Activated naive CD8-positive, alpha-beta T cell treated with anti-CD3 and anti-CD28 coated beads for 36 hours (primary cell): ENCODE measurements around the gene JRKL. TPM values are rescaled to one million over a fixed set of nuclear protein-coding genes. Genes with fewer than 3 reads are reported as not detected.
"Not testable (repeated sequence)": the region's sequence is repeated elsewhere in the genome, so short reads cannot be mapped to it uniquely, and the experiment has no call there.

Source experiments
- DNase-seq: peaks from one replicate; pipeline ENCODE4 v3.0.0; 2021
- H3K27ac Mint-ChIP-seq: one replicate; pipeline ENCODE4 v1.8.0; 2022; ENCODE audit warnings: mild to moderate bottlenecking, moderate library complexity, mixed read lengths
- H3K27me3 Mint-ChIP-seq: one replicate; pipeline ENCODE4 v1.8.0; 2022; ENCODE audit warnings: mild to moderate bottlenecking, mixed read lengths
- H3K36me3 Mint-ChIP-seq: one replicate; pipeline ENCODE4 v1.8.0; 2021; ENCODE audit warnings: mild to moderate bottlenecking, mixed read lengths
- H3K4me1 Mint-ChIP-seq: one replicate; pipeline ENCODE4 v1.8.0; 2021; ENCODE audit warnings: mixed read lengths
- H3K4me3 Mint-ChIP-seq: one replicate; pipeline ENCODE4 v1.8.0; 2022; ENCODE audit warnings: mild to moderate bottlenecking, moderate library complexity, mixed read lengths
- H3K9me3 Mint-ChIP-seq: one replicate; pipeline ENCODE4 v1.8.0; 2022; ENCODE audit warnings: mixed read lengths
- total RNA-seq, 2 experiments: library from RNA; stranded (reverse); gene quantifications; one replicate each; pipeline ENCODE4 v1.2.3, GENCODE V29; 2021

JRKL gene
- total RNA-seq, 2 experiments from 2014 or later = 8.5 to 9.7 TPM

DNA sequence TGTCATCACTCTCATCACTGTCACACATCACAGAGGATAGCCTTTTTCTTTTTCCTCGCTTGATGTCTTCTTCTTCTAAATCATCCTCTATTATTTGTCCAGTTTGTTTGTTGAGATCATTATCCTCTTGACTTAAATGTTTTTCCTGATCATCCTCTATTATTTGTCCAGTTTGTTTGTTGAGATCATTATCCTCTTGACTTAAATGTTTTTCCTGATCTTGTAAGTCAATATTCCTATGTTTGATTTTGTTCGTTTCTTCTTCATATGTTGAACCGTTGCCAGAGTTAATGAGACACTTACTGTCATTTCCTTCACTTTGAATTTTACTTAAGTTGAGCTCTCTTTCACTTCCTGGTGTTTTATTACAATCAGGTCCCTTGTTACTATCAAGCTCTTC lies 5.7 kb upstream of the JRKL start:
- Mint-ChIP-seq H3K27ac (peak overlapping the region; percentile 62), H3K9me3 (no peaks in the 10 kb centered on the region), H3K36me3 (peaks cover 29% of the 10 kb centered on the region), H3K4me3 (peak overlapping the region; percentile 22), H3K4me1 (peaks cover 44% of the 10 kb centered on the region), H3K27me3 (no peaks in the 10 kb centered on the region)
- DNase-seq = no peak

DNA sequence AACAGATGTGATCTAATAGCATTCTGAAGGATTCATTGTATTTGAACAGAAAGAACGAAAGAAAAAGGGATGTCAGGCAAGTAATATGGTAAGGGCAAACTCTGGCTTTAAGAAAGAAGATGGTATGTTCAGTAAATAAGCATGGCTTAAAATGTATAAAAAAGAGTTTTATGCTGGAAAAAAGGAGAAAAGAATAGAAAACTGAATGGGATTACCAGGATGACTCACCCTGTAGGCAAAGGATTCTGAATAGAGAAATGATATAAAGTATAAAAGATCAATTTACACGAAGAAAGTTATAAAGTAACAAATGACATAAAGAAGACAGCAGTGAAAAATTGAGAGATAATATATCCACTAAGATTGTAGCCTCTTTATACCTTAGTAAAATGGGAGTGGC lies 4.6 kb upstream of the JRKL start:
- H3K9me3 Mint-ChIP-seq = no peaks in the 10 kb centered on the region
- H3K4me1 Mint-ChIP-seq = peaks cover 39% of the 10 kb centered on the region
- H3K36me3 Mint-ChIP-seq = peaks cover 23% of the 10 kb centered on the region
- DNase-seq = no peak
- no peak overlapping the region for H3K27ac Mint-ChIP-seq
- H3K4me3 Mint-ChIP-seq = no peak overlapping the region
- H3K27me3 Mint-ChIP-seq = no peaks in the 10 kb centered on the region

DNA sequence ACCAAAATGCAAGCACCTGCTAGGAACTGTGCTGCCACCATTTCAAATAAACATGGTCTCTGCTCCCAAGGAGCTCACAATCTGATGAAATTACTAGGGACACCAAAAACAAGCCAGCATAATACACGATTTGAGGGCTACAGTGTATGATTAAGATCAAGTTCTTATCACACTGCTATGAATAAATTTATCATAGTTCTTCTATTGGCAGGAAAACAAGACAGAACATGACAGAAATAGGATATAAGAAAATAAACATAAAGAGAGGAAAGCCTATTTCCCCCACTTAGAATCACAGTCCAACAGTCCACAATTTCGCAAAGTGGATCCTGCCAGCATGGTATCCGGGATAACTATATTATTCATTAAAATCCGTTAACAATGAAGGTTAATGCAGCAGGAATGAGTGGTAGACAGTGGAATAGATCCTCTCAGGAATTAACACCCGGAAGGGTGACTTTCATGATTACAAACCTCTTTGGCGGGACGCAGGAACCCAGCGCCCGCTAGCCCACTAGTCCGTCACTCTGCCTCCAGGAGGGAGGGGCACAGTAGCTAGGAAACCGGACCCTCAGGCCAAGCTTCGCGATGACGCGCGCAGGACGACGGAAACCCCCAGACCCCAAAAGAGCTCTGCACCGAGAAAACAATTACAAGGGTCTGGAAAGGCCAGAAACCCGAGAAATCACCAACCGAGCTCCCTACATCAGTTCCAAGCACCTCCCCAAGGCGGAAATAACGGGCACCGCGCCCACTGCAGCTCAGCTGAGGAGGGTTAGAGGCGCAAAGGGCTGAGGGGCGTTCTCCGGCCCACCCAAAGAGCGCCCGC lies 708 bp upstream of the JRKL start:
- Mint-ChIP-seq H3K27ac (peak overlapping the region; percentile 96), H3K4me1 (peaks cover 54% of the 10 kb centered on the region), H3K36me3 (peaks cover 30% of the 10 kb centered on the region), H3K27me3 (no peaks in the 10 kb centered on the region), H3K9me3 (peaks cover 5% of the 10 kb centered on the region), H3K4me3 (peak overlapping the region; percentile 87)
- no peak for DNase-seq

DNA sequence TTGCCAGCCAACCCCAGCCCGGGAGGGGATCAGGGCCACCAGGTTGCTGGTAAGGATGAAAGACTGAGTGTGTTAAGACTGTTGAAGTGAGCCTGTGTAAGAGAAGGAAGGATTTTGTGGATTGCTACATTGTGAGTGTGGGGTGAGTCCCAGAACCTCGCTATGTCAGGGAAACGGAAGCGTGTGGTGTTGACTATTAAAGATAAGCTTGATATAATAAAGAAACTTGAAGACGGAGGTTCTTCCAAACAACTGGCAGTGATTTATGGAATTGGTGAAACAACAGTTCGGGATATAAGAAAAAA lies 627 bp downstream of the JRKL start:
- no peak for DNase-seq
- peak overlapping the region; percentile 87 for H3K4me3 Mint-ChIP-seq
- no peaks in the 10 kb centered on the region for H3K27me3 Mint-ChIP-seq
- peaks cover 22% of the 10 kb centered on the region for H3K36me3 Mint-ChIP-seq
- H3K4me1 Mint-ChIP-seq = peaks cover 52% of the 10 kb centered on the region
- H3K27ac Mint-ChIP-seq = peak overlapping the region; percentile 96
- peaks cover 5% of the 10 kb centered on the region for H3K9me3 Mint-ChIP-seq

DNA sequence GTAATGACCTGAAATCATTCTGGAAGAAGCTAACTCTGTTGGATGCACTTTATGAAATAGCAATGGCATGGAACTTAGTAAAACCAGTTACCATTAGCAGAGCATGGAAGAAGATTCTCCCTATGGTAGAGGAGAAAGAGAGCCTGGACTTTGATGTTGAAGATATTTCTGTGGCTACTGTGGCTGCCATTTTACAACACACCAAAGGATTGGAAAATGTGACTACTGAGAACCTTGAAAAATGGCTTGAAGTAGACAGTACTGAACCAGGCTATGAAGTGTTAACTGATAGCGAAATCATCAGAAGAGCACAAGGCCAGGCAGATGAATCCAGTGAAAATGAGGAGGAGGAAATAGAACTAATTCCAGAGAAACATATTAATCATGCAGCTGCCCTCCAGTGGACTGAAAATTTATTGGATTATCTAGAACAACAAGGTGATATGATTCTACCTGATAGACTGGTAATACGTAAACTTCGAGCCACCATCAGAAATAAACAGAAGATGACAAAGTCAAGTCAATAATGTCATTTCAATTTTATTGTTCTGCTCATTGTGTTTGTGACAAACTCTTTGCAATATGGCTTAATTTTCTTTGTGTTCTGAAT lies 2.0 kb downstream of the JRKL start:
- H3K9me3 Mint-ChIP-seq = peaks cover 5% of the 10 kb centered on the region
- H3K36me3 Mint-ChIP-seq = peaks cover 22% of the 10 kb centered on the region
- H3K27ac Mint-ChIP-seq = no peak overlapping the region
- H3K4me1 Mint-ChIP-seq = peaks cover 49% of the 10 kb centered on the region
- no peak for DNase-seq
- no peaks in the 10 kb centered on the region for H3K27me3 Mint-ChIP-seq
- peak overlapping the region; percentile 87 for H3K4me3 Mint-ChIP-seq

DNA sequence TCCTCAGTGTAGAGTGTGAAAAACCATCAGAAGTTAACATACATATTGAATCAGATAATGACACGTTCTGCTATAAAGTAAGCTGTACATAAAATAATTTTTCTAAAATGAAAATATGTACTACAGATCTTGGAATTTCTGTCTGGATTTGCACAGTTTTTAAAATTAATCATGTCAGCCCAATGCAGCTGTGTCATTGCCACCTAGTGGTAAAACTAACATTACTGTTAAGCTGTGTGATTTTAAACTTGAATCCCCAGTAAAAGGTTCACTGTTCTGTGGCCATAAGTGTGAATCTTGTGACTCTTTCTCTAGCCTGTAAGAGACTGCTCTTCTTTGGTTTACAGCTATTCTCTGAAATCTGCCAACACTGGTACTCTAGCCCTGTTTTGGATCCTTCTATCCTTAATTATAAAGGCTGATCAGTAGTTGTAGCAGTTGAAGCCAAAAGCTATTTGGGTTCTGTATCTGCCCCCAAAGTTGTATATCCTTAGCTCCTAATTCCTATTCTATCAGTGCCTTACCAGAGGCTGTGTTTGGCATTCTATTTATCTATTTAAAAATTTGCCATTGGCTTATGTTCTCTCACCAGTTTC lies 4.0 kb downstream of the JRKL start:
- peaks cover 5% of the 10 kb centered on the region for H3K9me3 Mint-ChIP-seq

DNA sequence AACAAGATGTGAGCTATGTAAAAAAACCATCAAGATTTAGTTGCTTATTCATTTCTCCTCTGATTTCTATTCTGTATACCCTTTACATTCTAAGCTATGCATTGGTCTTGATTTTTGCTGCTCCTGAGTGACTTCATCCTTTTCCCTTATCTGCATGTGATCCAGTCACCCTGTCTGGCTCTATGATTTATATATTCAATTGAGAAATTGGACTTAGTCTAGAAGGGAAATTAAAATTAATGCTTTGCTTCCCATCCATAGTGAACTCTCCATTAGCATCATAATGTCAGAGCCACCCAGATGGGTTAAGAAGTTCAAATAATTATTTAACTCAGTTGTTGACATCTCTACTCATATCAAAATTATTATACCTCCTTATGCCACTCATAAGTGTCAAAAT lies 5.0 kb downstream of the JRKL start:
- DNase-seq = no peak
- peaks cover 5% of the 10 kb centered on the region for H3K9me3 Mint-ChIP-seq
- peaks cover 33% of the 10 kb centered on the region for H3K4me1 Mint-ChIP-seq
- no peaks in the 10 kb centered on the region for H3K27me3 Mint-ChIP-seq
- no peak overlapping the region for H3K27ac Mint-ChIP-seq
- H3K4me3 Mint-ChIP-seq = no peak overlapping the region
- peaks cover 22% of the 10 kb centered on the region for H3K36me3 Mint-ChIP-seq

More for the DNA sequence above, 4.0 kb downstream of the JRKL start:
- Mint-ChIP-seq H3K4me3 (no peak overlapping the region), H3K4me1 (peaks cover 34% of the 10 kb centered on the region), H3K27me3 (no peaks in the 10 kb centered on the region), H3K27ac (no peak overlapping the region), H3K36me3 (peaks cover 22% of the 10 kb centered on the region)
- DNase-seq = no peak

DNA sequence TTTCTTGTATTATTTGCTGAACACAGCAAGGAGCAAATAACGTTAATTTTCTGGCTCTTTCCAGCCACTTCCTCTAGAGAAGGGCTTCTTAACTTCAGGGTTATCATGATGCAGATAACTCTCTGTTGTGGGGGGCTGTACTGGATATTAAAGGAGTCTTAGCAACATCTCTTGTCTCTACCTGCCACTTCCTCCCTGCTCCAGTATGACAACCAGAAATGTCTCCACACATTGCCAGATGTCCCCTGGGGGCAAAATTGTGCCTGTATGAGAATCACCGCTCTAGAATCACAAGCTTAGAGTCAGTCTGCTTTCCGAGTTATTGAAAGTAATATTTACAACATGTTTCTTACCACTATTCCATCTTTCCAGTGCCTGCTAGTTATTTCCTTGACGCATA lies 6.8 kb downstream of the JRKL start:
- no peak for DNase-seq
- H3K4me3 Mint-ChIP-seq = no peak overlapping the region
- H3K27ac Mint-ChIP-seq = no peak overlapping the region
- H3K9me3 Mint-ChIP-seq = no peaks in the 10 kb centered on the region
- peaks cover 6% of the 10 kb centered on the region for H3K36me3 Mint-ChIP-seq
- H3K27me3 Mint-ChIP-seq = no peaks in the 10 kb centered on the region
- H3K4me1 Mint-ChIP-seq = peaks cover 20% of the 10 kb centered on the region

DNA sequence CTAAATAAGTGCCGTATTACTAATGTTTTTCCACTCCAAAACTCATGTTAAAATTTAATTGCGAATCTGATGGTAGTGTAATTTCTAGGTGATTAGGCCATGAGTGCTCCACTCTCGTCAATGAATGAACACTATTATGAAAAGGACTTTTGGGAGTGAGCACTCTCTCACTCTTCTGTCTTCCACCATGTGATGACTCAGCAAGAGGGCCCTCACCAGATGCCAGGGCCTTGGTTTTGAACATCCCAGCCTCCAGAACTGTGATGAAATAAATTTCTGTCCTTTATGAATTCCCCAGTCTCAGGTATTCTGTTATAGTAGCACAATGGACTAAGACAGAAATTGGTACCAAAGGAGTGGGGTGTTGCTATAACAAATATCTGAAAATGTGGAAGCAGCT lies 8.1 kb downstream of the JRKL start:
- Mint-ChIP-seq H3K36me3 (no peaks in the 10 kb centered on the region), H3K27ac (no peak overlapping the region), H3K4me3 (no peak overlapping the region), H3K9me3 (no peaks in the 10 kb centered on the region), H3K4me1 (peaks cover 13% of the 10 kb centered on the region), H3K27me3 (peaks cover 6% of the 10 kb centered on the region)
- DNase-seq = no peak

DNA sequence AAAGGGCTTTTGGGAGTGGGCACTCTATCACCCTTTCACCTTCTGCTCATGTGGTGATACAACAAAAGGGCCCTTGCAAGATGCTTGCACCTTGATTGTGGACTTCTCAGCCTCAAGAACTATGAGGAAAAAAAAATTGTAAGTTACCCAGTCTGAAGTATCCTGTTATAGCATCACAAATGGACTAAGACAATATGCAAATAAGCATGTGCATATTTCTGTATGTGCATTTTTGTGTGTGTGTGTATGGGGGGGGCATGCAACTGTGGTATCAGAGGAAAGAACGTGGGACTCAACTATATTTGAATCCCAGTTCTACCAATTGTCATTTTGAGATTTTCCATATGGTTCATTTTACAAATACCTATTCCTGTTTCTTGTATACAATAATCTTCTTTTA lies 10.9 kb downstream of the JRKL start:
- H3K27me3 Mint-ChIP-seq = peaks cover 6% of the 10 kb centered on the region
- H3K9me3 Mint-ChIP-seq = no peaks in the 10 kb centered on the region
- peaks cover 7% of the 10 kb centered on the region for H3K4me1 Mint-ChIP-seq
- H3K27ac Mint-ChIP-seq = no peak overlapping the region
- H3K36me3 Mint-ChIP-seq = no peaks in the 10 kb centered on the region
- DNase-seq = no peak
- no peak overlapping the region for H3K4me3 Mint-ChIP-seq

DNA sequence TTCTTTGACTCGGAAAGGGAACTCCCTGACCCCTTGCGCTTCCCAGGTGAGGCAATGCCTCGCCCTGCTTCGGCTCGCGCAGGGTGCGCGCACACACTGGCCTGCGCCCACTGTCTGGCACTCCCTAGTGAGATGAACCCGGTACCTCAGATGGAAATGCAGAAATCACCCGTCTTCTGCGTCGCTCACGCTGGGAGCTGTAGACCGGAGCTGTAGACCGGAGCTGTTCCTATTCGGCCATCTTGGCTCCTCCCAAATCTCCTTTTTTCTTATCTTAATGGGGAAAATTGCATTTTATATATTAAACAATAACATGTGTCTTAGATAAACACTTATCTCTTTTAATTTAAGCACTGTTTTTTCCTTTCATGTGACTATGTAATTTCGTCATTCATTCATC lies 21.6 kb downstream of the JRKL start:
- not testable (repeated sequence) for H3K4me3 Mint-ChIP-seq

DNA sequence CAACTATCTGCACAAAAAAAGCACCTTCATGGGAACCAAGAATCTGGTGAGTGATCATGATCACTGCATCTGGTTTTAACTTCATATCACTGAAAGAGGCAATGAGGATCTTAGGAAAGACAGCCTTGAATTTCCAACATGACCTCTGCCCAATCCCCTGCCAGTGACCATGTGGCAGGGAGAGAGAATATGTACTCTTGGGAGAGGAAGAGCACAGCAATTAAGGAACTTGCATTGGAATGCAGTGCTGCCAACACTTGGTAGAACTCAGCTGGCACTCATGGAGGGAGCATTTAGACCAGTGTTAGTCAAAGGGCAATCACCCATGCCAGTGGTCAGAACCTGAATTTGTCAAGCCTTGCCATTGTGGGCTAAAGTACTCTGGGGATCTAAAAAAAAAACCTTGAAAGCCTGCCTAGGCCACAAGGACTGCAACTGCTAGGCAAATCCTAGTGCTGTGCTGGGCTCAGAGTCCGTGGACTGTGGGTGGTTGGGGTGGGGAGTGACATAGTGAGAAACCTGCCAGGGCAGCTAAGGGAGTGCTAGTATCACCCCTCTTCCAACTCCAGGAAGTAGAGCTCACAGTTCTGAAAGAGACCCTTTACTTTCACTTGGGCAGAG lies 23.1 kb downstream of the JRKL start:
- H3K27ac Mint-ChIP-seq = no peak overlapping the region
- H3K4me1 Mint-ChIP-seq = peaks cover 1% of the 10 kb centered on the region
- no peaks in the 10 kb centered on the region for H3K9me3 Mint-ChIP-seq
- H3K27me3 Mint-ChIP-seq = peaks cover 40% of the 10 kb centered on the region
- H3K4me3 Mint-ChIP-seq = no peak overlapping the region
- DNase-seq = no peak
- H3K36me3 Mint-ChIP-seq = no peaks in the 10 kb centered on the region

More for the DNA sequence above, 21.6 kb downstream of the JRKL start:
- DNase-seq, H3K27ac Mint-ChIP-seq, H3K36me3 Mint-ChIP-seq, H3K4me1 Mint-ChIP-seq, H3K9me3 Mint-ChIP-seq: not testable (repeated sequence)
- peaks cover 33% of the 10 kb centered on the region for H3K27me3 Mint-ChIP-seq

DNA sequence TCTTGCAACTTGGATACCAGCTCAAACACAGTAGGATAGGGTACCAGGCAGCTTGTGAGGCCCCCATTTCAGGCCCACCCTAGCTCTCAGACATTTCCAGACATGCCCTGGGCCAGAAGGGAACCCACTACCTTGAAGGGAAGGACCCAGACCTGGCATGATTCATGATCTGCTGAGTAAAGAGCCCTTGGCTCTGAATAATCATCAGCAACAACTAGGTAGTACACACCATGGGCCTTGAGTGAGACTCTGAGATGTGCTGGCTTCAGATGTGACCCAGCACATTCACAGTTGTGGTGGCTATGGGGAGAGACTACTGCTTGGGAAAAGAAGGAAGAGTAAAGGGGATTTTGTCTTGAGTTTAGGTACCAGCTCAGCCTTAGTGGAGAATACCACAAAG lies 23.6 kb downstream of the JRKL start:
- H3K27ac Mint-ChIP-seq = no peak overlapping the region
- no peaks in the 10 kb centered on the region for H3K36me3 Mint-ChIP-seq
- DNase-seq = no peak
- peaks cover 1% of the 10 kb centered on the region for H3K4me1 Mint-ChIP-seq
- no peak overlapping the region for H3K4me3 Mint-ChIP-seq
- H3K9me3 Mint-ChIP-seq = no peaks in the 10 kb centered on the region
- peaks cover 45% of the 10 kb centered on the region for H3K27me3 Mint-ChIP-seq

DNA sequence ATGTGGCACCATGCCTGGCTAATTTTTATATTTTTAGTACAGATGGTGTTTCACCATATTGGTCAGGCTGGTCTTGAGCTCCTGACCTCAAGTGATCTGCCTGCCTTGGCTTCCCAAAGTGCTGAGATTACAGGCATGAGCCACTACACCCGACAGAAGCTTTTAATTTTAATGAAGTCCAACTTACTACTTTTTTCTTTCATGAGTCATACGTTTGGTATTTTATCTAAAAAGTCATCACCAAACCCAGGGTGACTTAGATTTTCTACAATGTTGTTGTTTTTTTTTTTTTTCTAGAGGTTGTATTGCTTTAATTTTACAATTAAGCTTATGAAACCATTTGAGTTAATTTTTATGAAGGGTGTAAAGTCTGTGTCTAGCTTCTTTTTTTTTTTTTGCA lies 34.9 kb downstream of the JRKL start:
- Mint-ChIP-seq H3K4me3 (no peak overlapping the region), H3K27me3 (peaks cover 46% of the 10 kb centered on the region), H3K4me1 (peaks cover 6% of the 10 kb centered on the region), H3K27ac (no peak overlapping the region), H3K9me3 (no peaks in the 10 kb centered on the region), H3K36me3 (no peaks in the 10 kb centered on the region)
- no peak for DNase-seq

DNA sequence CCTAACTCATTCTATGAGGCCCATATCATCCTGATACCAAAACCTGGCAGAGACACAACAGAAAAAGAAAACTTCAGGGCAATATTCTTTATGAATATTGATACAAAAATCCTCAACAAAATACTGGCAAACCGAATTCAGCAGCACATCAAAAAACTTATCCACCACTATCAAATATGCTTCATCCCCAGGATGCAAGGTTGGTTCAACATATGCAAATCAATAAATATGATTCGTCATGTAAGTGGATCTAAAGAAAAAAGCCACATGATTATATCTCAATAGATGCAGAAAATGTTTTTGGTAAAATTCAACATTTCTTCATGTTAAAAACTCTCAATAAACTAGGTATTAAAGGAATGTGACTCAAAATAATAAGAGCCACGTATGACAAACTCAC lies 40.9 kb downstream of the JRKL start:
- Mint-ChIP-seq H3K9me3 (peaks cover 4% of the 10 kb centered on the region), H3K36me3 (no peaks in the 10 kb centered on the region), H3K27ac (no peak overlapping the region), H3K4me1 (peaks cover 2% of the 10 kb centered on the region), H3K4me3 (no peak overlapping the region), H3K27me3 (peaks cover 51% of the 10 kb centered on the region)
- DNase-seq = no peak
